ENCODE results near the gene ARMC6. TPM values are rescaled to one million over a fixed set of nuclear protein-coding genes. Genes with fewer than 3 reads are reported as not detected.

The ARMC6 gene
- total and polyA plus RNA-seq, 2 experiments from 2014 or later: 40.9 to 112 TPM

GRCh38 chr19:19061506-19061905, 28.1 kb downstream of the ARMC6 start:
- Mint-ChIP-seq H3K27ac (no peak overlapping the region), H3K4me1 (peaks cover 20% of the 10 kb centered on the region; the same call in 2 of the 3 replicates), H3K36me3 (ENCODE audit: low read depth) (peaks cover 18% of the 10 kb centered on the region), H3K4me3 (no peak overlapping the region), H3K27me3 (ENCODE audit: insufficient read depth, low read depth, poor library complexity) (peaks cover 28% of the 10 kb centered on the region), H3K9me3 (no peaks in the 10 kb centered on the region)
- TF ChIP-seq NANOG (IDR thresholded peaks at IDR 0.05; ENCODE audit: borderline replicate concordance) (no peak), CTCF (conservative IDR thresholded peaks at IDR 0.05; ENCODE audit: low read depth in 2 of 2) (no peak), EZH2phosphoT487 (IDR thresholded peaks at IDR 0.05; ENCODE audit: unreplicated experiment) (no peak), REST (IDR thresholded peaks at IDR 0.05; ENCODE audit: unreplicated experiment) (no peak), ZNF331 (CRISPR knock-in tag; IDR thresholded peaks at IDR 0.05; ENCODE audit: low read depth) (no peak), STAT1 (IDR thresholded peaks at IDR 0.05; ENCODE audit: unreplicated experiment) (no peak), ETS1 (IDR thresholded peaks at IDR 0.05) (no peak), POLR2AphosphoS5 (IDR thresholded peaks at IDR 0.05; ENCODE audit: low read depth) (no peak)
- Histone ChIP-seq H3F3A (replicated peaks; ENCODE audit: low read depth) (peaks cover 16% of the 10 kb centered on the region), H3K79me2 (replicated peaks; ENCODE audit: insufficient read depth) (no peaks in the 10 kb centered on the region), H3K9me2 (ENCODE audit: insufficient read depth) (no peaks in the 10 kb centered on the region), H4K20me1 (replicated peaks; ENCODE audit: insufficient read depth) (peaks cover 5% of the 10 kb centered on the region; the same call in 1 of the 2 replicates), H3K36me3 (ENCODE audit: insufficient read depth) (no peaks in the 10 kb centered on the region), H2AFZ (no peak overlapping the region), H3K4me2 (no peak overlapping the region), H3K27me3 (ENCODE audit: insufficient read depth) (peaks cover 25% of the 10 kb centered on the region), H3K4me3 (no peak overlapping the region), H3K27ac (ENCODE audit: low read depth) (no peak overlapping the region), H3K4me1 (ENCODE audit: insufficient read depth) (peaks cover 11% of the 10 kb centered on the region)
- DNase-seq (ENCODE audit: low spot score) (no peak), ATAC-seq (no peak)
